ENCODE results near the gene UBE3B.

DNA sequence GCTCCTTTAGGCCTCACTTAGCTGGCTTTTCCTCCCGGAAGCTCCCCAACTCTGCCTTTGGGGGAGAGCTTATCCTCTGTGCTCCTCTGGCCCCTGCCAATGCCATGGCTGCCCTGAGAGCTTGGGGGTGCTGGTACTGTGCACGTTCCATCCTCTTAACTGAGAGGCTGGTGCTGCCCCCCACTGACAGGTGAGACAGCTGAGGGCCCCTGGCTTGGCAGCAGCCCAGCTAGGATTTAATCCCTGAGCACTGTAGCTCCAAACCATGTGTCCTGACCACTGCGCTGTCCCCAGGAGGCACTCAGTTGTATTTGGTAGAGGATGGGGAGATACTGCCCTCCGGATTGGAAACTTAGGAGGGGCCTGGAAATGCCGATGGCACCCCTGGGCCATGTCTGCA is 46.1 kb downstream of the UBE3B start:
- TF ChIP-seq, protein P1, sequence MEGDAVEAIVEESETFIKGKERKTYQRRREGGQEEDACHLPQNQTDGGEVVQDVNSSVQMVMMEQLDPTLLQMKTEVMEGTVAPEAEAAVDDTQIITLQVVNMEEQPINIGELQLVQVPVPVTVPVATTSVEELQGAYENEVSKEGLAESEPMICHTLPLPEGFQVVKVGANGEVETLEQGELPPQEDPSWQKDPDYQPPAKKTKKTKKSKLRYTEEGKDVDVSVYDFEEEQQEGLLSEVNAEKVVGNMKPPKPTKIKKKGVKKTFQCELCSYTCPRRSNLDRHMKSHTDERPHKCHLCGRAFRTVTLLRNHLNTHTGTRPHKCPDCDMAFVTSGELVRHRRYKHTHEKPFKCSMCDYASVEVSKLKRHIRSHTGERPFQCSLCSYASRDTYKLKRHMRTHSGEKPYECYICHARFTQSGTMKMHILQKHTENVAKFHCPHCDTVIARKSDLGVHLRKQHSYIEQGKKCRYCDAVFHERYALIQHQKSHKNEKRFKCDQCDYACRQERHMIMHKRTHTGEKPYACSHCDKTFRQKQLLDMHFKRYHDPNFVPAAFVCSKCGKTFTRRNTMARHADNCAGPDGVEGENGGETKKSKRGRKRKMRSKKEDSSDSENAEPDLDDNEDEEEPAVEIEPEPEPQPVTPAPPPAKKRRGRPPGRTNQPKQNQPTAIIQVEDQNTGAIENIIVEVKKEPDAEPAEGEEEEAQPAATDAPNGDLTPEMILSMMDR (conservative IDR thresholded peaks at IDR 0.05; ENCODE audit: low read length), result no peak
- no peak for TF ChIP-seq EZH2phosphoT487 (IDR thresholded peaks at IDR 0.05; ENCODE audit: borderline replicate concordance)
